HG03558 (cell line): ENCODE data around the gene TSEN15.

Experiments used
- ATAC-seq: cut with Tn5 transposase; IDR thresholded peaks from one replicate; pipeline ENCODE4 v1.9.1; 2021; ENCODE audit warnings: moderate number of reproducible peaks; ENCODE audit not compliant: unreplicated experiment; ENCODE audit errors: extremely low read depth

Gene TSEN15

DNA sequence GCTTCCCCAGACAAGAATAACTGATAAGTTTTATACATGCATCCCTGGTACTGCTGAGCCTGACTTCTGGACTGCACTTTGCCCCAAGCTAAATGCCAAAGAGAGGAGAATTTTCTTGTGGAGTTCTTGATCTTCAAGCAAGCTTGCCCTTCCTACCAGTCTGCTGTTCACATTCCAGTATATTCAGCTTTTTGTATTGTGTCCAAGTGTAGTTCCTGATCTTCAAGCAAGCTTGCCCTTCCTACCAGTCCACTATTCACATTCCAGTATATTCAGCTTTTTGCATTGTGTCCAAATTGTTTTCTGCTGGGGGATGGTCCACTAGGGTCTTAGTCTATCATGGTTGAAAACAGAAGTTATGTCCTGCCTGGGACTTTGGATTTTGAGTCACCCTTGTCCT is 894 bp upstream of the TSEN15 start:
- no peak for ATAC-seq

- no peak for ATAC-seq
Observed at GRCh38 chr1:184051138-184051484, 419 bp upstream of the TSEN15 start.

DNA sequence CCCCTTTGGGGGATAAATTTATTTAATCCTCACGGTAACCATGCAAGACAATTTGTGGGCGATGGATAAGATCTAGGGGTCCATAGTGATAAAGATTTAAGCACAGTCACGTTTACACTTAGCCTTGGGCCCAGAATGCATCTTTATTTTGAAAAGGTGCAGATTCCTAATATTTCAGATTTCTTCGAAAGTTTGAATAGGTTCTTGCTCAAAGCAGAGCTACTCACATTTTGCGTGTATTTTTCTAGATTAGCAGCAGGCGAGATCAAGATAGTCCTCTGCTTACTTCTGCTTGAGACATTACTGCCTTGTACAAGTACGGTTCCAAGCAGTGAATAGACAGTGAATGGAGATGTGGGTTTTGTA is 647 bp downstream of the TSEN15 start:
- ATAC-seq = no peak

GRCh38 chr1:184052750-184053149 is 1.2 kb downstream of the TSEN15 start:
- ATAC-seq = no peak

- no peak for ATAC-seq
Observed at GRCh38 chr1:184053881-184054280, 2.4 kb downstream of the TSEN15 start.

GRCh38 chr1:184056921-184057555 is 5.5 kb downstream of the TSEN15 start:
- ATAC-seq = no peak

- ATAC-seq = no peak
Observed at GRCh38 chr1:184059887-184060286, 8.4 kb downstream of the TSEN15 start.

DNA sequence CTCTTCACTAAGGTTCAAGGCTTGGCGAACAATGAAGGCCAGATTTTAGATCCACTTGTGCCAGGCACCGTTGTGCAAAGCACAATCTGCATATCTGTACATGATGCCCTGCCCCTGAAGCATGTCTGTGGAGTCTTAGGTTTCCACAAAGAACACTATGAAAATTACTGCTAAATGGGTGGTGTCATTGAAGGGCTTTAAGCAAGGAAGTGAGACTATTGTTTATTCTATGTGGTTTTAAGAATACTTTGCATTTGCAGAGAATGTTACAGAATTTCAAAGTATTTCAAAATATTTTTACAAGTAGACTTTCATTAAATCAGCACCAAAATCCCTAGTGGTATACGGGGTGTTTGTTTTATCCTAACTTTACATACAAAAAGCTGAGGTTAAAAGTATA is 8.8 kb downstream of the TSEN15 start:
- no peak for ATAC-seq

GRCh38 chr1:184061396-184062003 is 10.0 kb downstream of the TSEN15 start:
- ATAC-seq = no peak

- ATAC-seq = no peak
Observed at GRCh38 chr1:184062640-184063286, 11.2 kb downstream of the TSEN15 start.

DNA sequence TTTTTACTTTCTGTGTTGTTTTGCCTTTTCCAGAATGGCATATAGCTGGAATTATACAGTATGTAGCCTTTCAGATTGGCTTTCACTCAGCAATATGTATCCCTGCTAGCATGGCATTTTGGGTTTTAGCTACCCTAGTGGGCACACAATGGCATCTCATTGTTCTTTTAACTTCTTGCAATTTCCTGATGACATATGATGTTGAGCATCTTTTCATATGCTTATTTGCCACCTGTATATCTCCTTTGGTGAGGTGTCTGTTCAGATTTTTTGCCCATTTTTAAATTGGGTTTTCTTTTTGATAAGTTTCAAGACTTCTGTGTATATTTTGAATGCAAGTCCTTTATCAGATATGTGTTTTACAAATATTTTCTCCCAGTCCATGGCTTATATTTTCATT is 14.0 kb downstream of the TSEN15 start:
- no peak for ATAC-seq

DNA sequence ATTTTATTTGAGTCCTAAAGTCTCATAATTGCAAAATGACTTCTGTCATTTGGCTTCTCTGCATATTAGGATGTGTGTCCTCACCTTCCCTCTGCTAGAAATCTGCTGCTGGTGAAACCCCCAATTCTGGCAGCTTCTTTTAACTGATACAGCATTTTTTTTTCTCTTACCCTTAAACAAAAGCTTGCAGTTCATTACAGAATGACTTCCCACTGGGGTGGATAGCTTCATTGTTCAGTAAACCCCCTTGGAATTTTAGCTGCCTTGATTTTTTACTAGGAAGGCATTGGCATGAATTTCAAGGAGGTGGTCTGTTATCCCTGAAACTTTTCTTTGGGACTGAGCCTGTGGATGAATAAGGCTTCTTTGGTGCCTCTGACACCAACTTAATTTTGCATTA is 16.8 kb downstream of the TSEN15 start:
- ATAC-seq = no peak

DNA sequence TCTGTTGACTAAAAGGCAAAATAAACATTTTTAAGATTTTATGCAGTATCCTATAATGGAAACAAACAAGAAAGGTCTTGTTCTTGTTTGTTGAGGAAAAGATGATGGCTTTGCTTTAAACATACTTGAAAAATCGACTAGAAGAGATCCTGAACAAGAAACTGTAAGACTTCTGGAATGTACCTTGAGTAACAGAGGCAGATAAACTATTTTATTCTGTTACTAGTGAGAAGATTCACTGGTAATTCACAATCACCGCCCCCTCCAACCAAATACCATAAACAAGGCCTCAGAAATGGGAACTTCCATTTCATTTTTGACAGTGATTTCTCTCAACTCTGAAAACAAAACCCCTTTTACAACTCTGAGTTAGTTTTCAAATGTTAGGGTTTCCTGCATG is 18.1 kb downstream of the TSEN15 start:
- no peak for ATAC-seq

DNA sequence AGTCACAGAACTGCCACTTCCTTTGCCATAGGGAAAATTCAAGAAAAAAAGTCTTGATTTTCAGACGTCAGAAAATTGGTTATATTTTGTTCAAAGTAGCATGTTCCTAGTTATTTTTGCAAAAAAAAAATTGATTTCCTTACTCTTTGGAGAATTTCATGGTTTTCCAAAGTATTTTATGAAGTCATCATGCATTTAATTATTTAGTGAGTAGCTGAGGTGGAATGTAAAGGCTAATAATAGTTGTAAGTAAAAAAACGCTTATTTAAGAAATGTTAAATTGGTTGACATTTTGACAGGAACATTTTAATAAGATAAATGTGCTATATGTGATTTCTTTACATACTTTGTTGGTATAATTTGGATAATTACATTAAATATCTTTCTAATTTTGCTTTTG is 20.8 kb downstream of the TSEN15 start:
- no peak for ATAC-seq

DNA sequence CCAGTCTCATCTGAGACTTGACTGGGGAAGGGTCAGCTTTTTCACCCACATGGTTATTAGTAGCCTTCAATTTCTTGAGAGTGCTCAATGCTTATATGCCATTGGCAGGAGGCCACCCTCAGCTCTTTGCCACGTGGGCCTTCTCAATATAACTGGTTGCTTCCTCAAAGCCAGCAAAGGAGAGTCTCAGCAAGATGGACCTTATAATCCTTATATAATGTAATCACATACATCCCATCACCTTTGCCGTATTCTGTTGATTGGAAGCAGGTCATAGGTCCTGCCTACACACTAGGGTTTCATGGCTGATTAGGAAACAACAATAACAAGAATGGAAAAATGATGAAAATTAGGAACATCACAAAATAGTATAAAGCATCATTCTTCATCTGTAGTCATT is 22.9 kb downstream of the TSEN15 start:
- no peak for ATAC-seq

GRCh38 chr1:184075055-184076029 is 23.8 kb downstream of the TSEN15 start:
- ATAC-seq = no peak

GRCh38 chr1:184078564-184079249 is 27.2 kb downstream of the TSEN15 start:
- no peak for ATAC-seq

GRCh38 chr1:184080309-184080708 is 28.8 kb downstream of the TSEN15 start:
- no peak for ATAC-seq

- no peak for ATAC-seq
Observed at GRCh38 chr1:184082541-184083415, 31.2 kb downstream of the TSEN15 start.
